H9 (cell line): ENCODE data around the gene DOC2A. TPM values are rescaled to one million over a fixed set of nuclear protein-coding genes. Genes with fewer than 3 reads are reported as not detected.

Experiments used
- DNase-seq: peaks from one replicate; pipeline ENCODE4 v3.0.0-alpha.2; 2017
- H2AFZ ChIP-seq: one replicate; pipeline ENCODE4 v1.6.1; 2013; ENCODE audit warnings: mild to moderate bottlenecking, low read length, control low read depth, moderate library complexity
- H2AK5ac ChIP-seq: 2 replicates; pipeline ENCODE4 v1.6.1; 2013; ENCODE audit warnings: low read length, control low read depth, mixed read lengths; ENCODE audit not compliant: insufficient read length
- H2BK120ac ChIP-seq: one replicate; pipeline ENCODE4 v1.6.1; 2013; ENCODE audit warnings: low read depth, mild to moderate bottlenecking, low read length, control low read depth, inconsistent platforms; ENCODE audit not compliant: poor library complexity, severe bottlenecking
- H2BK12ac ChIP-seq: 2 replicates; pipeline ENCODE4 v1.6.1; 2013; ENCODE audit warnings: low read length, control low read depth, mixed read lengths, low read depth; ENCODE audit not compliant: insufficient read length
- H2BK15ac ChIP-seq: 2 replicates; pipeline ENCODE4 v1.6.1; 2013; ENCODE audit warnings: low read depth, low read length, control low read depth
- H2BK20ac ChIP-seq: one replicate; pipeline ENCODE4 v1.6.1; 2013; ENCODE audit warnings: low read depth, mild to moderate bottlenecking, low read length, control low read depth, inconsistent platforms; ENCODE audit not compliant: poor library complexity, severe bottlenecking
- H2BK5ac ChIP-seq: 2 replicates; pipeline ENCODE4 v1.6.1; 2013; ENCODE audit warnings: low read length, control low read depth, mixed read lengths; ENCODE audit not compliant: insufficient read length
- H3K14ac ChIP-seq: 2 replicates; pipeline ENCODE4 v1.6.1; 2013; ENCODE audit warnings: low read length, control low read depth; ENCODE audit not compliant: insufficient read depth
- H3K18ac ChIP-seq: 2 replicates; pipeline ENCODE4 v1.6.1; 2013; ENCODE audit warnings: low read depth, mild to moderate bottlenecking, mixed read lengths, low read length, control low read depth; ENCODE audit not compliant: insufficient read length
- H3K23ac ChIP-seq: 2 replicates; pipeline ENCODE4 v1.6.1; 2013; ENCODE audit warnings: low read length, control low read depth, mixed read lengths, low read depth; ENCODE audit not compliant: insufficient read length
- H3K23me2 ChIP-seq: 2 replicates; pipeline ENCODE4 v1.6.1; 2013; ENCODE audit warnings: low read depth, mild to moderate bottlenecking, mixed read lengths, low read length, control low read depth; ENCODE audit not compliant: insufficient read length, poor library complexity, severe bottlenecking
- H3K27ac ChIP-seq: 2 replicates; pipeline ENCODE4 v1.5.1; 2013; ENCODE audit warnings: low read length, control low read depth, mixed read lengths, low read depth; ENCODE audit not compliant: insufficient read length
- H3K27me3 ChIP-seq: 2 replicates; pipeline ENCODE4 v1.6.1; 2013; ENCODE audit warnings: low read length, control low read depth, inconsistent platforms; ENCODE audit not compliant: insufficient read depth
- H3K4ac ChIP-seq: 2 replicates; pipeline ENCODE4 v1.6.1; 2013; ENCODE audit warnings: low read depth, mild to moderate bottlenecking, control low read depth, inconsistent platforms, low read length, moderate library complexity
- H3K4me1 ChIP-seq: 2 replicates; pipeline ENCODE4 v1.6.1; 2013; ENCODE audit warnings: low read length, control low read depth, inconsistent platforms; ENCODE audit not compliant: insufficient read depth
- H3K4me2 ChIP-seq: 2 replicates; pipeline ENCODE4 v1.6.1; 2013; ENCODE audit warnings: low read length, control low read depth, mixed read lengths; ENCODE audit not compliant: insufficient read length, insufficient read depth
- H3K56ac ChIP-seq: 2 replicates; pipeline ENCODE4 v1.6.1; 2013; ENCODE audit warnings: low read depth, mild to moderate bottlenecking, mixed read lengths, low read length, control low read depth; ENCODE audit not compliant: insufficient read length
- H3K79me1 ChIP-seq: 2 replicates; pipeline ENCODE4 v1.6.1; 2013; ENCODE audit warnings: low read depth, mild to moderate bottlenecking, moderate library complexity, low read length, control low read depth, inconsistent platforms; ENCODE audit not compliant: insufficient read depth, poor library complexity, severe bottlenecking
- H3K79me2 ChIP-seq: 2 replicates; pipeline ENCODE4 v1.6.1; 2013; ENCODE audit warnings: low read length, control low read depth, inconsistent platforms; ENCODE audit not compliant: insufficient read depth
- H3K9ac ChIP-seq: 2 replicates; pipeline ENCODE4 v1.6.1; 2013; ENCODE audit warnings: low read length, control low read depth, mixed read lengths; ENCODE audit not compliant: insufficient read length; ENCODE audit errors: extremely low read depth
- H3K9me3 ChIP-seq: one replicate; pipeline ENCODE4 v1.6.1; 2013; ENCODE audit warnings: low read depth, low read length, inconsistent platforms; ENCODE audit not compliant: control insufficient read depth
- H3T11ph ChIP-seq: one replicate; pipeline ENCODE4 v1.6.1; 2013; ENCODE audit warnings: mild to moderate bottlenecking, low read length, control low read depth, inconsistent platforms
- H4K20me1 ChIP-seq: one replicate; pipeline ENCODE4 v1.6.1; 2013; ENCODE audit not compliant: control insufficient read depth, insufficient read length, insufficient read depth
- H4K5ac ChIP-seq: 2 replicates; pipeline ENCODE4 v1.6.1; 2013; ENCODE audit warnings: low read depth, mild to moderate bottlenecking, mixed read lengths, low read length, control low read depth; ENCODE audit not compliant: insufficient read length
- H4K8ac ChIP-seq: replicated peaks from 2 replicates; pipeline ENCODE4 v1.6.1; 2013; ENCODE audit warnings: low read length, control low read depth, mixed read lengths, low read depth; ENCODE audit not compliant: insufficient read length
- H4K91ac ChIP-seq: 2 replicates; pipeline ENCODE4 v1.6.1; 2013; ENCODE audit warnings: low read depth, mild to moderate bottlenecking, moderate library complexity, mixed read lengths, low read length, control low read depth; ENCODE audit not compliant: insufficient read length
- H3K27ac Mint-ChIP-seq, 3 experiments: 2 replicates in 2 of 3; 3 replicates in 1 of 3; pipeline ENCODE4 v1.8.0; 2020 to 2021; ENCODE audit warnings: mixed read lengths in 3 of 3, mild to moderate bottlenecking in 1 of 3, moderate library complexity in 1 of 3
- H3K27me3 Mint-ChIP-seq: 2 replicates; pipeline ENCODE4 v1.8.0; 2021; ENCODE audit warnings: low read depth, mild to moderate bottlenecking, moderate library complexity, mixed read lengths
- H3K36me3 Mint-ChIP-seq, 3 experiments: 2 replicates in 2 of 3; 3 replicates in 1 of 3; pipeline ENCODE4 v1.8.0; 2020 to 2021; ENCODE audit warnings: low read depth in 3 of 3, mixed read lengths in 3 of 3; ENCODE audit not compliant: insufficient read depth in 1 of 3
- H3K4me1 Mint-ChIP-seq, 2 experiments: 2 replicates each; pipeline ENCODE4 v1.8.0; 2020; ENCODE audit warnings: mixed read lengths in 2 of 2
- H3K4me3 Mint-ChIP-seq, 2 experiments: 2 replicates in 1 of 2; 3 replicates in 1 of 2; pipeline ENCODE4 v1.8.0; 2020 to 2021; ENCODE audit warnings: mild to moderate bottlenecking in 2 of 2, mixed read lengths in 2 of 2, moderate library complexity in 1 of 2
- H3K9me3 Mint-ChIP-seq, 2 experiments: 2 replicates in 1 of 2; 3 replicates in 1 of 2; pipeline ENCODE4 v1.8.0; 2020; ENCODE audit warnings: mild to moderate bottlenecking in 2 of 2, mixed read lengths in 2 of 2, moderate library complexity in 1 of 2
- CTCF ChIP-seq: fragments of 200-600 bp; sonication (generic); conservative IDR thresholded peaks from 3 replicates; pipeline ENCODE4 v1.8.0; 2021; ENCODE audit warnings: antibody characterized with exemption, mild to moderate bottlenecking
- WGBS: extraction: QIAGEN DNeasy Blood & Tissue Kit; methylation state at CpG from one replicate; pipeline ENCODE4 v1.1.7; 2013; ENCODE audit warnings: missing lambda C conversion rate, low lambda C conversion rate, mixed read lengths; ENCODE audit not compliant: insufficient read length; ENCODE audit errors: extremely low coverage; 5-methylcytosine and 5-hydroxymethylcytosine counted together
- total RNA-seq: library from RNA; stranded (reverse); gene quantifications from 2 replicates; pipeline ENCODE4 v1.2.1, GENCODE V29; 2021

The DOC2A gene
- total RNA-seq, 1 experiment from 2014 or later = 12.2 TPM

- Histone ChIP-seq H2AK5ac (no peak overlapping the region), H2BK15ac (no peak overlapping the region), H2AFZ (no peak overlapping the region), H3K18ac (no peak overlapping the region), H4K8ac (no peak overlapping the region), H2BK120ac (no peak overlapping the region), H3K27ac (no peak overlapping the region), H3K79me1 (no peaks in the 10 kb centered on the region), H4K20me1 (no peaks in the 10 kb centered on the region), H3T11ph (no peak overlapping the region), H4K5ac (no peak overlapping the region), H3K4me1 (0 out of 2 replicates have a peak, but pooled peaks cover 2% of the 10 kb centered on the region), H3K56ac (no peak overlapping the region), H2BK5ac (no peak overlapping the region), H3K4ac (no peak overlapping the region), H3K23me2 (peaks cover 14% of the 10 kb centered on the region), H2BK12ac (no peak overlapping the region), H3K4me2 (peak overlapping the region; percentile 92), H3K23ac (no peak overlapping the region), H3K27me3 (no peaks in the 10 kb centered on the region), H3K9ac (peak overlapping the region; percentile 59), H3K79me2 (no peaks in the 10 kb centered on the region; the same call in 1 of the 2 replicates), H4K91ac (no peak overlapping the region), H2BK20ac (no peak overlapping the region), H3K14ac (no peak overlapping the region), H3K9me3 (no peaks in the 10 kb centered on the region)
- no peaks in the 10 kb centered on the region; the same call in 1 of the 2 replicates for H3K27me3 Mint-ChIP-seq
- H3K4me3 Mint-ChIP-seq = peak overlapping the region; percentile 97 to 98
- no peaks in the 10 kb centered on the region; a peak in 1 of 5 replicates for H3K9me3 Mint-ChIP-seq
- no peak for TF ChIP-seq CTCF
- peak overlapping the region in 2 of 3 experiments; percentile 91 to 99; a peak in 3 of 7 replicates for H3K27ac Mint-ChIP-seq
- DNase-seq = no peak
- H3K4me1 Mint-ChIP-seq = peaks cover 15 to 37% of the 10 kb centered on the region in 2 experiments
- no CpG with 5 or more reads among the region's 9 CpGs for WGBS
- peaks cover 15 to 54% (median 26%) of the 10 kb centered on the region in 3 experiments for H3K36me3 Mint-ChIP-seq
Measured at GRCh38 chr16:29996766-29997250, 14.0 kb downstream of the DOC2A start.
